NCI-H226 (cell line): ENCODE data around the gene TRAF3IP1.
"Not testable (repeated sequence)": the region's sequence is repeated elsewhere in the genome, so short reads cannot be mapped to it uniquely, and the experiment has no call there.

Source experiments
- DNase-seq: peaks from one replicate; pipeline ENCODE4 v3.0.0-alpha.2; 2015

The TRAF3IP1 gene

DNA sequence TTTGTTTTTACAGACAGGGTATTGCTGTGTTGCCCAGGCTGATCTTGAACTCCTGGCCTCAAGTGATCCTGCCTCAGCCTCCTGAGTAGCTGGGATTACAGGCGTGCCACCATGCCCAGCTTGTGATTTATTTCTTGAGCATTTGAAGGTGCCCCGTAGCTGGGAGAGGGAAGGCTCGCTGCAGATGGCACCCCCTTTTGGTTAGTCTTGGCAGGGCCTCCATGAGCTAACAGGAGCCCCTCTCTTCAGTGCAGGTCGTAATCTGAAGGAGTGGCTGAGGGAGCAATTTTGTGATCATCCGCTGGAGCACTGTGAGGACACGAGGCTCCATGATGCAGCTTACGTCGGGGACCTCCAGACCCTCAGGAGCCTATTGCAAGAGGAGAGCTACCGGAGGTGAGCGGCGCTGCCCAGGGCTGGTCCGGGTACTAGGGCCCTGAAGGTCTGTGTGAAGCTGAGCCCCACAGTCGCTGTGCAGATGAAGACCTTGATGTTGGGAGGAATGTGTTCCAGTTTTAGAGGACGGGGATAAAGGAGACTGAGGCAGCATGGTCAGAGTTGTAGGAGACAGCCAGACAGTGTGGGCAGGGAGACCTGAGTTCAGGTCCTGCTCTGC lies 113.1 kb downstream of the TRAF3IP1 start:
- DNase-seq = no peak

DNA sequence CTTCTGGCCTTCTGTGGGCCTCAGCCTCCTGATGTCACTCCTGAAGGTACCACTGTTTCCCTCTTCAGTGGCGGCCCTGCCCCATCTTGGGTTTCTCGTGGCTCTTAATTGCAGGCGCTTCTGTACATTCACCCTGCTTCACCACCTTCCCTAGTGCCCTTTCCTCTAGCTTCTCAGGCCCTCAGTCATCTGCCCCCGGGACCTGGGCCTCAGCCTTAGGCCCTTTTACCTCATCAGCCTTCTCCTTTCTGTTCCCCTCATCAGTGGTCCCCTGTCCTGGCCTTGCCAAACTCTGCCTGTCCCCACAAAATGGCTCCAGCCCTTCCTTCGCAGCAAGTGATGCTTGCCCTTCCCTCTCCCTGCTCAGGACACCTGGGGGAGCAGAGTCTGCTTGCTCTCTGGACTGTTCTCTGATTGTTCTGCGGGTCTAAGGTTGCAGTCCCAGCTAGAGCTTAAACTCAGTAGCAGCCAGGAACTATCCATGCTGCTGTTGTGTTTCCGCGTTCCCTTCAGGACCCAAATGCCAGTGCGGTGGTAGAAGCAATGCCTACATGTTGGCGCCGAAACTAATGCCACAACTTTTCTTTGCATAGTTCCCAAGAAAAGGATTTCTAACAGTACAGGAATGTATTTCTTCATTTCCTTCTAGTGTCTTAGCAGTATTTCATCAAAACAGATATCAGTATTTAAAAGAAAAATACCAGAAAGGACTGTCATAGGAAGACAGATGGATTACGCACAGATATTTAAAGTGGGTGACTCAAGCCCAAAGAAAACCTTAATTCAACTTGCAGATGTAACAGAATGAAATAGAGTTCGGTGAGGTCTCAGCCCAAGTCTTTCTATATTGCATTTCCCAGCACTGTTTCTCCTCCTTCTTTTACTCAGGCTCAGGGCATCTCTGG lies 113.9 kb downstream of the TRAF3IP1 start:
- peak; percentile 56 for DNase-seq

DNA sequence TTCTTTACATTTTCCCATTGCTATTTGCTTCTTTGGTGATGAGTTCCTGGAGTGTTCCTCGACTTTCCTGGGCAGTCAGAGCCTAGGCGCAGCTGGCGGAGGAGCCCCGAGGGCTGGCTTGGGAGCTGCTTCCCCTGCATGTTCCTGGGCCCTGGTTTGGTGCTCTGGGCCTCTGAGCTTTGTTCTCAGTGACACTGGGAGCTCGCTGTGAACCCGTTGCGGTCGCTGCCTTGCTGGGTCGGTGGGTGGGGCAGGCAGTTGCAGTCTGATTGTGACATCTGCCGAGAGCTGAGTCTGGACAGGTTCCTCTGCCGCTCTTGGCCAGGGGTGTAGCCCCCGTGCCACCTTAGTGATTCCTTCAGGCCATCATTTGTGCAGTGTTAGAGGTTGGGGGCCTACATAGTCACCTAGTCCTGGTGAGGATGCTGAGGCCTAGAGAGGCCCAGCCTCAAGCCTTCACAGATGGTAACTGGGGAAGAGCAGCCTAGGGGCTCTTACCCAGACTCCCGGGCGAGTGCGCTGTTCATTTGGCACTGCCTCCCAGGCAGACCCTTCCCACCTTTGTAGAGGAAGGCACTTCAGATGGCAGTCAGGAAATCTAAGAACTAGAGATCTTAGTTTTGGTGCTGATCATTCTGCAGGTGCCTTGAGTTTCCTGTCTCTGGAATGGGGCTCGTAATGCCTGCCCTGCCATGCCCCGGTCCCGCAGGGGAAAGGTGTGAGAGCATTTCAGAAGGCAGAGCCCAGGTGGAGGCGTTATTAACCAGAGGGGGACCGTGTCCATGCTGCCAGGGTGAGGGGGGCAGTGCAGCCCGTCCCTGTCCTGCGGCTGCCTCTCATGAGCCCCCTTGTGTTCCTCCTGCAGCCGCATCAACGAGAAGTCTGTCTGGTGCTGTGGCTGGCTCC lies 114.8 kb downstream of the TRAF3IP1 start:
- no peak for DNase-seq

DNA sequence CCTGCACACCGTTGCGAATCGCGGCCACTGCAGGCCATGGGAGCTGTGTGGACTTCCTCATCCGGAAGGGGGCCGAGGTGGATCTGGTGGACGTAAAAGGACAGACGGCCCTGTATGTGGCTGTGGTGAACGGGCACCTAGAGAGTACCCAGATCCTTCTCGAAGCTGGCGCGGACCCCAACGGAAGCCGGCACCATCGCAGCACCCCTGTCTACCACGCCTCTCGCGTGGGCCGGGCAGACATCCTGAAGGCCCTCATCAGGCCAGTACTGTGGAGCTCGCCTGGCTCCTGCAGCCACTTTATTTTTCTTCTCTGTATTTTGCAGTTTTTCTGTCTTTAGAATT lies 115.4 kb downstream of the TRAF3IP1 start:
- DNase-seq = no peak

DNA sequence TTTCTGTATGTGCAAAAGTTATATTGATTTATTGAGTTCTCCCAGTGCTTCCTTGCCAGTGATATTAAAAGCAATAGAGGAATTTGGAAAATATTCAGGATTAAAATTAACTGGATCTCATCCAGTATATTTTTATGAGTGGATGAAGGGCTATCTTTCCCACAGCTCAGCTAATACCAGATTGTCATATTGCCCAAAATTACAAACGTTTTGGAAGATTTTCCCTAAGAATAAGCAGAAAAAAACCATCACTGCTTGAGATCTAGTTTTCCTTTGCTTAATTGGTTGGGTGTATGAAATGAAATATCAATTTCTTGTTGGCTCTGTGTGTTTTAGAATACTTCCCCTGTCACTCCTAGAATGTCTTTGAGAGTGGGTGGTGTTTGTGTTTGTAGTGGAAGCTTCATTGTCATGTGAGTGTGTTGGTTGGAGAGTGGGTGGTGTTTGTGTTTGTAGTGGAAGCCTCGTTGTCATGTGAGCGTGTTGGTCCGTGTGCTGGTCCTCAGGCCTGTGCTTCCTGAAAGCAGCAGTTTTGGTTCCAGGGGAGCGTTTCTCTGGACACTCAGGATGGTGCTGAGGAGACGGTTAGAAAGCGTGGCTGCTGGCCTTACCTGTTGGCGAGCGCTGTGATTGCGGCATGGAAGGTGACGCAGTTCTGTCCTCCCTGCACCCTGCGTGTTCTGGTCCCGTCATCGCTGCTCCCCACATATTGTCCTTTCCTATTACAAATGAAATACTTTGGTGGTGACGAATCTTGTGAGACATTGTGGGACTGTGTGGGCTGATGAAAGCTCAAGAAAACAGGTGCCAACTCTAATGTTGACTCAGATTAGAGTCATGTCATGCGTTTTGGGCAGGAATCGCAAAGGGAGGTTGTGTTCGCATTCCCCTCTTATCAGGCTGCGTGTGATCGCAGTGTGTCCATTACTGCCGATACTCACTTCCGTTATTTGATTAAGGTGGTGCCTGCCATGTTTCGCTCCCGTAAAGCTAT lies 118.8 kb downstream of the TRAF3IP1 start:
- peak; percentile 91 for DNase-seq

DNA sequence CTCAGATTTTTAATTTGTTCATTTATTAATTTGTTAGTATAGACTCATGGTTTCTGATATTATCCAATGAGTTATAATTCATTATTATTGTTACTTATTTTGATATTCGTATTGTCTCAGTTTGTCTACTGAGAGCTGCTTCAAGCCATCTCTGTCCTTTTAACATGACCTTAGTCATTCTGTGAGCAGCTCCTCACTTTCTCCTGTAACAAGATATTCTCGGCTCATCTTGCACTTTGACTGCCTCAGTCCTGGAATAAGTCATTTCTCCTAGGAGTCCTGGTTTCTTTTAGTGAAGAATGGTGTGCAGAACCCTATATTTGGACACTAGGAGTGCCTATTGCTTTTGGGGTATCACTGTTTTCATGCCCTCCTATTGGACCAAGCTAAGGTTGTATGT lies 119.6 kb downstream of the TRAF3IP1 start:
- DNase-seq = no peak

DNA sequence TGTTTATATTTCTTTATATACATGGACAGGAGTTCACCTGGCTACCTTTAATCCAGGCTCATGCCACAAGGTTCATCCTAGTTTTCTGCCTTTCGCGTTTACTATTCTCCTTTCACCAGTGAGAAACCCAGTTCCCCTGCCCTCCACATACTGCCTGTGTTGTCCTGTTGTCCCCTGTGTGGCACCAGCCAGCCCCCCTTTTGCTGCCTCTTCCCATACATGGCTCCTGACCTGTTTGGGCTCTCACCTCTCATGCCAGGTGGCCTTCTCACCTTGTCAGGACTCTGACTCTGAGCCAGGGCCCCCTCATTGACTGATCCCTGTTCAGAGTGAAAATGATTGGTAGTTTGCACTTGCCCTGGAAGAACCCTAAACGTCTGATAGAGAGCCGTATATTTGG lies 120.0 kb downstream of the TRAF3IP1 start:
- DNase-seq = no peak

DNA sequence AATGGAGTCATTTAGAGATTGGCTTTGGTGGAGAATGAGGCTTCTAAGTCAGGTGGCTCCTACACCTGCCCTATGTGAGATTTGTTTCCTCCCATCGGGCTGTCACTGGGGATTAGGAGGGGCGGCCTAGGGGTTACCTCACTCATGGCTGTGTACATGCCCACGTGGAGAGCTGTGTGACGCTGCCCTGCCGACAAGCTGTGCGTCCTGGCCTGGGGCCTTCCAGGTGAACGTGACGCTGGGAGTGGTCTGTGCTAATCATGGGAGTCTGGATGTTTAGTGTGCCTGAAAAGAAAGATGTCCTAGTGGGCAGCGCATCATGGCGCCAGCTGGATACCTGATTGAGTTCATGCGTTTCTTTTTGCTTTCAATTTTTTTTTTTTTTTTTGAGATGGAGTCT lies 120.4 kb downstream of the TRAF3IP1 start:
- DNase-seq = no peak

DNA sequence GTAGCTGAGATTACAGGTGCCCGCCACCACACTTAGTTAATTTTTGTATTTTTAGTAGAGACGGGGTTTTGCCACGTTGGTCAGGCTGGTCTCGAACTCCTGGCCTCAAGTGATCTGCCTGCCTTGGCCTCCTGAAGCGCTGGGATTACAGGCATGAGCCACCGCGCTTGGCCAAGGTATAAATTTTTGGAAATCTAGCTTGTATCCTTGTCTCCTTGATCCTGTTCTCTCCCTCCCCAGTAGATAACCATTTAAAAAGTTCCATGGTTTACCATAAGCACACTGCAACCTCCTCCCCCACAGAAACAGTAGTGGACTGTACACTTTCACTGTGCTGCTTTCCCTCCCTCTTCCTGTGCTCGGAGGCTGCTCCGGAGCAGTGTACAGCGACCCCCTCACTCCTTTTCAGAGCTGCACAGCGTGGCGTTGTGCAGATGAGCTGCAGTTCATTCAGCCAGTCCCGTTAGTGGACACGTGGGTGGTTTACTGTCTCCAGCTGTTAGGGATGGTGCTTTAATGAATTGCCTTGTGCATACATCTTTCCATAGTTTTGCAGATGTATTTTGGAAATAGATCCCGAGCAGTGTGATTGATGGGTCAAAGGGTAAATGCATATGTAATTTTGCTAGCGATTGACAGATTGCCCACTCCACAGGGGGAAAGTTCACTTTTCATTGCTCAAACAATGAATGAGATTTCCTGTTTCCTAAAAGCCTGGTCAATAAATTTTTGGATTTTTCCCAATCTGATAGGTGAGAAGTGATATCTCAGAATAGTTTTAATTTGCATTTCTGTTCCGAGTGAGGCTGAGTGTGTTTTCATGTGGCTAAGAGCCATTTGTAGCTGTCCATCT lies 121.2 kb downstream of the TRAF3IP1 start:
- DNase-seq = no peak

DNA sequence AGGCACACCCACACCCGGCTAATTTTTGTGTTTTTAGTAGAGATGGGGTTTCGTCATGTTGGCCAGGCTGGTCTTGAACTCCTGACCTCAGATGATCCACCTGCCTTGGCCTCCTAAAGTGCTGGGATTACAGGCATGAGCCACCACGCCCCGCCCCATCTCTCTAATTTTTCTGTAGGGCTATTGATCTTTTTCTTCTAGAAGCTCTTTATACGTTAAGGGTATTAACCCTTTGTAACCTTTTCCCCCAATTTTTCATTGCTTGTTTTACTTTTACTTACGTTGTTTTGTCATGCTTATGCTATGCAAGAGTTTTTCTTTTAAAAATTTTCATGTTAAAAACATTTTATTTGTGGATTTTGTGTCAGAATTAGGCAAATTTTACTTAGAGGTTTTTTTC lies 121.9 kb downstream of the TRAF3IP1 start:
- DNase-seq = not testable (repeated sequence)

DNA sequence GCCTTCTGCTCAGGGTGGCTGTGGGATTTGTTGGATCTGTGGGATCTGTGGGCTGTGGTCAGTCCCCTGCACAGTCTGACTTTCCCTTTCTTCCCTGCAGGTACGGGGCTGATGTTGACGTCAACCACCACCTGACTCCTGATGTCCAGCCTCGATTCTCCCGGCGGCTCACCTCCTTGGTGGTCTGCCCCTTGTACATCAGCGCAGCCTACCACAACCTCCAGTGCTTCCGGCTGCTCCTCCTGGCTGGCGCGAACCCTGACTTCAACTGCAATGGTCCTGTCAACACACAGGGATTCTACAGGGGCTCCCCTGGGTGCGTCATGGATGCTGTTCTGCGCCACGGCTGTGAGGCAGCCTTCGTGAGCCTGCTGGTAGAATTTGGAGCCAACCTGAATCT lies 123.9 kb downstream of the TRAF3IP1 start:
- DNase-seq = no peak

DNA sequence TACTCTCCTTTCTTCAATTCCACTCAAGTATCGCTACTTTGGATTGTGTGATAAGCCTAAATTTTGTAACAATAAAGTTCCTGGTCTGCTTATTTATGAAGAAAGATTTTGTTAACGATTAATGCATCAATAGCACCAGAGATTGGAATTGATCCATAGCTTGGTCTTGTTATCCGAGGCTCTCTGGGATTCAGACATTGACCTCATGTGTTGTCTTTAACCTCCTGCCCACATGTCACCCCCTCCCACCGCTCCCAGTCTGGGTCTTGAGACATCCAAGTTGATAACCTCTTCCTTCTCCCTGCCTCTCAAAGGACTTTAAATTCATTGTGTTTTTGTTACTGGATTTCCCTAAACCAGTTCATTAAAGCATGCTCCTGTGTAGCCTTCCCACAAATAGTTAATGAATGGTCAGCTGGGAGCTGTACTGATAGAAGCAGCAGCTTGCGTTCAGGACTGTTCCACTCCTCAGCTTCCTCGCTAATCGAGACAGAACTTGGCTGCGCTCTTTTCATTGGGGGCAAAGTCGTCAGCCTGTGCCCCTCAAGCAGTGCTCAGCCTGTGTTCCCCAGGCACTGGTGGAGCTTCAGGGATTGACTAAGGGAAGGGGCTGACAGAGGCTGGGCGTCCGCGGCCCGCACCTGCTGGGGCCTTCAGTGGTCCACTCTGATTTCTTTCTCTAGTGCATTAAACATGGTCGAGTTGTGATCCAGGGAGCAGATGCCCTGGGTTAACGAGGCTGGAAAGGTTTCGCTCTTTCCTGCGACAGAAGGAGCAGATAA lies 125.3 kb downstream of the TRAF3IP1 start:
- no peak for DNase-seq

DNA sequence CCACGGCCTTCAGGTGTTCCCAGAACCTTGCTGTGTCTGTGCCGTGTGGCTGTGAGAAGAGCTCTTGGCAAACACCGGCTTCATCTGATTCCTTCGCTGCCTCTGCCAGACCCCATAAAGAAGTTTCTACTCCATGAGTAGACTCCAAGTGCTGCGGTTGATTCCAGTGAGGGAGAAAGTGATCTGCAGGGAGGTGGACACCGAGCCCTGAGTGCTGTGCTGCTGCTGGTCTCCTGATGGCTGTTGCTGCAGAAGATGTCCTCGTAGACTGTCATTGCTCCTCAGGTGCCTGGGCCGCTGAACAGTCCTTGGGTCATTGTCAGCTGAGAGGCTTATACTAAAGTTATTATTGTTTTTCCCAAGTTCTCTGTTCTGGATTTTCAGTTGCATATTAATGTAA lies 126.1 kb downstream of the TRAF3IP1 start:
- no peak for DNase-seq

DNA sequence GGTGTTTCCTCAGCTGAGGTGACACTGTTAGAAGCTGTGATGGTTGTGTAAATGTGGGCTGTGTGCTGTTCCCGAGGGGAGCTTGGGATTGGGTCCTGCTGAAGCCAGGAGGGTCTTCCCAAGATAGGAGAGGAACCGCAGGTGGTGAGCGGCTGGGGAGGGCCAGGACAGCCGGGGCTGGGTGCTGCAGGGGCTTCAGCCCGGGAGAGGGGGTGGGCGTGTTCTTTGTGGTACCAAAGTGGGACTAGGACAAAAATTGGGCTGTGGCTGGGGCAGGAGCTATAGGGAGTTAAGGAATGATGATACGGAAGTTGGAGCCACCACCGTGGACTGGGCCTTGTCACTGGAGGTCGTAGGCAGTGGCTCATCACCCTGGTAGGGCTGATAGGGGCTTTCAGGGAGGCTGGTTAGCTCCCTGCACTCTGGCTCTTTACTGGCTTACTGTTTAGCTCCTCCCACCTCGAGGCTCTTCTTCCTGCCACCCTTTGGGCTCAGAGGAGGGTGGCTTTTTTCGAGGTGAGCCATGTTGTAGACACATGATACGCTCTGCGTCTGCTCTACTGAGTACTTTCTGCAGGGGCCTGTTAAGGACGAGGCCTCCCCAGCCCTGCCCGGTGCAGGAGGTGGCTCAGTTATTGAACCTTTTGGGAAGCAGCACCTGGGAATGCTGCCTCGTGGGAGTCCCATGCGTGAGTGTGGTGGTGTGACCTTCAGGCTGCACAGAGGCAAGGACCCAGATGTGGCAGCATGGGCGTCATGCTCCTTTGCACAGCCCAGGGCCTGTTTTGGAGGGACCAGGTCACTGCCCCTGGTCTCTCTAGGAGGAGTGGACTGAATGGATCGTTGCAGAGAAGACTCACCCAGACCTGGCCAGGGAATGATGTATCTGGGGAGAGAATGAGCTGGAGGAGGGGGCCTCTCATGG lies 128.0 kb downstream of the TRAF3IP1 start:
- no peak for DNase-seq

DNA sequence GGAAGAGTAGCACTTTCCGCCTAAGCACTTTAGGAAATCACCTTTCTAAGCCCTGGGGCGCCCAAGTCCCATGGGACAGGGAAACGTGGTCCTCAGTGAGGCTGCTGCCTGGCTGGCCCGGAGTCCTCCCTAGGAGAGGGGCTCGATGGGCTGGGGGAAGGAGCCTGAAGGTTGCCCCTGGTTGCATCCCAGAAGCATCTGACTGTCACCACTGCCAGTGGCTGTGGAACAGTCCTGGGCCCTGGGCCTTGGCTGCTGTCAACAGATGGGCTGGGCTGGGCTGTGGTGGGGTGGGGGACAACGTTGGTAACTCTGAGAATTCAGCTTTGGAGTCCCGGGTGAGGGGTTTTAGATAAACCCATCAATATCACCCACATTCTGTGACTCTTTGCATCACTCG lies 128.9 kb downstream of the TRAF3IP1 start:
- no peak for DNase-seq

DNA sequence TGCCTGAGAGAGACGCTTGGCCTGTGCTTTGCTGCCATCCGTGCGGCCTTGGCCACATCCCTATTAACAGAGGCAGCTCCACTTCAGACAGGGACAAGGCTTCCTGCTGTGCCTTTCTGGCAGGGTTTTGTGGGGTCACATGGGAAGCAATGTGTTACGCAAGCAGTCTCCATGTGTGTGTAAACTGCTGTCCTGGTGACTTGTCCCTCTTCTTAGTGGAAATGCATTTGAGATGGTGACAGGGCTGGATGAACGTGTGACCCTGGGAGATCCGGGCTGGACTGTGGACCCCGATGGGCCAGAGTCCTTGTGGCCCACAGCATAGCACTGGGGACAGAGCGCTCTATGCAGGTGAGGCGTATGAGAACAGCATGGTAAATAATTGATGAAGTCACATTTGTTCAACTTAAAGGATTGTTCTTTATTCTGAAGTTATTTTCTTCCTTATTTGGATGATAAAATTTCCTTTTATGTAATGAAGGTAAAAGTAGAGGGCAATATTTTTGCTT lies 129.6 kb downstream of the TRAF3IP1 start:
- DNase-seq = no peak

DNA sequence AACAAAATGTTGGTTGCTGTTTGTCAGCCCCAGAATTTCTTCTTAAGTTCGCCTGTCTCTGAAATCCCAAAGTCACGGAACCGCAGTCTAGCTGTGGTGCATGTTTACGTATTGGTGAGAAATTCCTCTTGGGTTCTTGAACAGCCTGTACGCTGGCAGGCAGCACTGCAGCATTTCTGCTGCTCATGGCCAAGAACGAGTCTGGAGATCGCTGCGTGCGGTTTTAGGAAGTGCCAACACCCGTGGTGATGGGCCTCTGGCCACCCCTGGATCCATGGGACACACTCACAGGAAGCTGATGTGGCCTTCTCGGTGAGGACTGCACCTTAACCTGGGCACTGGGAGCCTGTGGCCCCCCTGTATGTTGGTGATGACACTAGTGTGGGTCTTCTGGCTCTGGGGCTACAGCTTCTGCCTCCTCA lies 130.1 kb downstream of the TRAF3IP1 start:
- DNase-seq = no peak
